GM12864 (cell line): Measurements from ENCODE around the gene PARL.
A peak's percentile ranks its signal among the peaks of the same experiment; 100 is the strongest.

Experiments used
- DNase-seq: peaks from one replicate; pipeline ENCODE4 v3.0.0-alpha.2; 2011; ENCODE audit warnings: low read depth
- H3K4me3 ChIP-seq: 2 replicates; pipeline ENCODE4 v1.5.1; 2011; ENCODE audit warnings: mild to moderate bottlenecking, low read depth, low read length, control low read depth
- TF ChIP-seq, protein P1 (sequence below): IDR thresholded peaks from 2 replicates; pipeline ENCODE4 v1.5.1; 2011; ENCODE audit warnings: low read depth, mild to moderate bottlenecking, moderate library complexity, low read length, control low read depth, inconsistent platforms; ENCODE audit errors: missing control alignments

Gene PARL

DNA sequence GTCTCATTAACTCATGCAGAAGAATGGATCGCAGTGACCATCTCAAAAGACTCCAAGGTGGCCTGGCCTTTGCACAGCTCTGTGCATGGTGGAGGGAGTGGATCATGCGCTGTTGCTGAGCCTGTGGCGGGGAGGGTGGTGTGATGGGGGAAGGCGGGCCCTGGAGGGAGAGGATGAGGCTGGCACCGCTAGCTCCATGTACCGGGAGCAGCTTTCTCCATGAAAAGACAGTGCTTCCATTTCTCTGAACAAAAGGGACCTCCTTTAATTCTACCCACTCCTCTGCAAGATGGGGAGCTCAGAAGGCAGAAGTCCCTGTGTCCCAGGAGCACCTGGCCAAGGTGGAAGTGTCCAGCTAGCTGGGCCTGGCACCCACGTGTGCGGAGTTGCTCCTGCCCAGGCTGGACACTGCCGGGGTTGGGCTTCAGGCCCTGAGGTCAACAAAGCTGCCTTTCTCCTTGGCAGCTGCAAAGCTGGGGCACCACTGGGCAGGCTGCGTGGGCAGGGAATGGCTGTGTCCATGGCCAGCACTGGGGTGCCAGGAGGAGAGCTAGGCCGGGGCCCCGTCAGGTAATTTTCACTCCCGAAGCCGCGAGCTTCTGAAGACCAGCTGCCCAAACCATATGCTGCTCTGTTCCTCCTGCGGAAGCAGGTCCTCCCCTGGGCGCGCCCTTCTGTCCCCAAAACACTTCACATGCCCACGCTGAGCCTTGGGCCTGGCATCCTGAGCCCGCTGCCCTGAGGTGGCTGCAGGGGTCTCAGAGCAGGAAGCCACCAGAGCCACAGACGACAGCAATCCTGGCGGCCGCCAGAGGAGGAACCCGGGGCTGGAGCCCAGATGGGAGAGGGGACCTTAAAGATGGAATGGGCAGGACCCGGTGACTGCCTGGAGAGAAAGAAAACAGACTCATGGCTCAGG is 65.7 kb downstream of the PARL start:
- DNase-seq = no peak
- TF ChIP-seq, protein P1, sequence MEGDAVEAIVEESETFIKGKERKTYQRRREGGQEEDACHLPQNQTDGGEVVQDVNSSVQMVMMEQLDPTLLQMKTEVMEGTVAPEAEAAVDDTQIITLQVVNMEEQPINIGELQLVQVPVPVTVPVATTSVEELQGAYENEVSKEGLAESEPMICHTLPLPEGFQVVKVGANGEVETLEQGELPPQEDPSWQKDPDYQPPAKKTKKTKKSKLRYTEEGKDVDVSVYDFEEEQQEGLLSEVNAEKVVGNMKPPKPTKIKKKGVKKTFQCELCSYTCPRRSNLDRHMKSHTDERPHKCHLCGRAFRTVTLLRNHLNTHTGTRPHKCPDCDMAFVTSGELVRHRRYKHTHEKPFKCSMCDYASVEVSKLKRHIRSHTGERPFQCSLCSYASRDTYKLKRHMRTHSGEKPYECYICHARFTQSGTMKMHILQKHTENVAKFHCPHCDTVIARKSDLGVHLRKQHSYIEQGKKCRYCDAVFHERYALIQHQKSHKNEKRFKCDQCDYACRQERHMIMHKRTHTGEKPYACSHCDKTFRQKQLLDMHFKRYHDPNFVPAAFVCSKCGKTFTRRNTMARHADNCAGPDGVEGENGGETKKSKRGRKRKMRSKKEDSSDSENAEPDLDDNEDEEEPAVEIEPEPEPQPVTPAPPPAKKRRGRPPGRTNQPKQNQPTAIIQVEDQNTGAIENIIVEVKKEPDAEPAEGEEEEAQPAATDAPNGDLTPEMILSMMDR = no peak
- no peak overlapping the region for H3K4me3 ChIP-seq

DNA sequence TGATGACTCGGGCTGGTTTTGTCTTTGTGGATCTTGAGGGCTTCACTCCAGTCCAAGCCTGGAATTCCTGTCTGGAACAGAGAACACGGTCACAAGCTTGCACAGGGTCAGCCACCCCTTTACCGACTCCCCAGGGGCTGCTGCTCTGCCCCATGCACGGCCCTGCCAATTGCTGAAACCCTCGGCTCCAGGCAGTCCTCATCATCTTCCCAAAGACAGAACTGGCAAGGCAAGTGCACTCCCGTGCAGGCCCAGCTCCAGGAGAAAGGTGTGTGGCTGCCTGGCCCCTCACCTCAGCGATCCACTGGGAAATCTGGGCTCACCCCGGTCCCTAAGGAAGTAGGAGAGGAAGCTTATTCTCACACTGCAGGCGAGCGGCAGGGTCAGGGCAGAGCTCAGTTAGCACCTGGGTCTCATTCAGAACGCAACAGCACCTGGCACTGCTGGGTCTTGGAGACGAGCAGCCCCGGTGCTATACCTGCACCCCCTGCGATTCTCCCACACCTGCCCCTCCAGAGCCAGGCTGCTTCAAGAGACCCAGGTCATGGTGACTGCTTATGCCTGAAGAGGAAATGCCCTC is 66.5 kb downstream of the PARL start:
- no peak for DNase-seq
- TF ChIP-seq, protein P1 = no peak
- no peak overlapping the region for H3K4me3 ChIP-seq

DNA sequence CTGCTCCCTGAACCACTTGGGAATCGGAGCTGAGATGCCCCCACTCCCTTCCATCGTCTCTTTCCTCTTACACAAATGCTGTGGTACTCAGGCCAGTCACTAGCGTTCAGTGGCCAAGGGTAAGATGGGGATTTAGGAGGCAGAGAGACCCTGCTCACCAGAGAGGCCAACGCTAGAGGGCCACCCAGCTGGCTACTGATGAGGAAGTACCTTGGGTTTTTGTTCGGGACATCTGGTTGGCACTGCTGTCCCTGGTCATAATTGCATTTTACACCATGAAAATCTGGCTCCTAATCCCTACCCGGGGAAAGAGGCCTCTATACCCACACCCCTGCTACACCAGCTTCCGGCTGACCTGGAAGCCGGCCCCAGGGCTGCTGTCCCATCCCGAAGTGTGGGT is 67.0 kb downstream of the PARL start:
- H3K4me3 ChIP-seq = no peak overlapping the region
- DNase-seq = no peak
- TF ChIP-seq, protein P1 = no peak

DNA sequence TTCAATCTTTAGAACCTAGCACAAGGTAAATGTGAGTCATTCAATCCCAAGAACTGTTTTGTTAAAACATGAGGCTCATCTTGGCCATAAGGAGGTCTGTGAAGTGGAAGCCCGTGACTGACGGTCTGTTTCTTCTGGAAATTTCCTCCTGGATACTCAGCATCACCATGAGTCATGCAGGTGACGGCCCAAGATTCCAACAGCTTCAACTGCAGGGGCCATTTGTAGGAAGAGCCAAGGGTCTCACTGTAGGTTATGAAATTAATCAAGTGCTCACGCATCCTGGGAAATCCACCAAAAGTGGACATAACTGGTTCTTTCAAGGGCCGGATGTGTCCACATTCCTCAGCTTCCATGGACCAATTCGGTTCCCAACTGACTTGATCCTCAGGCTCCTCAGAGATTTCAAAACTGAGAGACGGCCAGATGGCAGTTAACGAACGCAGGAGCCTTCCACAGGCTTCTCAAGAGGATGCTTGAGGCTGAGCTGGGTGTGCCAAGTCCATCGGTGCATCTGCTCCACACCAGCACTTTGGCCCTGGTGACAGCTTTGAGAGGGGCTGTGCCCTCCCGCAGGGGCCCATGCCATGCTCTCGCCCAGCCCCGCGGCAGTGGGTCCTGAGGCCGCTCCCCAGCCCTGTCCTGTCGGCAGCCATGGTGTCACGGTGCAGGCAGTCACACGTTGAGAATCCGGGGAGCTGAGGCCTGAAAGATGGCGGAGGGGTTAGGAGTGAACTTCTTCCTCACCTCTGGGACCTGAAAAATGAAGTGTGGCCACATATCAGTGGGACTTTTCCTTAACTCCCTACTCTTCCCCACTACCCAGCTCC is 67.8 kb downstream of the PARL start:
- no peak overlapping the region for H3K4me3 ChIP-seq
- TF ChIP-seq, protein P1 = no peak
- DNase-seq = no peak

DNA sequence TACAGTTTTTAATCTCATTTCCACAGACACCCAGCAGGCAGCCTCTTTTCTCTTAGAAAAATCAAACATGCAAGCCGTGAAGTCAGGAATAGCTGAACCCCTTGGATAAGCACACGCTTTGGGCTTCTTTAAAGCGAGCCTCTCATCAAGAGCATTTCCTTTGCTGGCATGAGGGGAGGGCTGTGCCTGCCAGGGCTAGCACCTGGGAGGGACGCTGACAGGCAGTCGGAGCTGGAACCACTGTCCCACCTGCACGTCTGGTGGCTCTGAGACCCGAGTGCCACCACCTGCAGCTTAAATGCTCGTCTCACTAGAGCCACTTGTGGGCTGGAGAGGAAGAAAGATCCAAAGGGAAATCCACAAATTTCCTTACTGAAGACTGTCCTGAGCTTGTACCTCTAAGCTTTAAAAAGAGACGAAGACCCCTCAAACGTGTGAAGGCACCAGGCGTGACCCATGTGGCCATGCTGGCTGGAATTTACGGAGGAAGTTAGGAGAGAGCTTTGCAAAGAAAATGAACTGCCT is 68.7 kb downstream of the PARL start:
- TF ChIP-seq, protein P1 = no peak
- no peak overlapping the region for H3K4me3 ChIP-seq
- no peak for DNase-seq

DNA sequence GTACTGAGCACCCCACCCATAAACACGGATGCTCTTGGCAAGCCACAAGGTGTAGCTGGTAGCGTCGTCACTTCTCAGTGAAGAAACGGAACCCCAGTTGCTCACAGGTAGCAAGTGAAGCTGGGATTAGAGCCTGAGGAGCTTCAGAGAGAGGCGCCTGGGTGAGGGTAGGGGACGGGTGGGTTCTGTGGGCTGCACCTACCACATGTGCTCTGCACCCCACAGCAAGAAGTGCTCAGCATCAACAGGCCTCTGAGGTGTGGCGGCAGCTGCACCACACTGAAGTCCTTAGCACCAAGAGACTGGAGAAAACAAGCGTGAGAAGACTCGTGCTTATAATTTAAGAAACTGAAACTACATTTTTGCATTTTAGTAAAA is 69.1 kb downstream of the PARL start:
- TF ChIP-seq, protein P1 = no peak
- H3K4me3 ChIP-seq = no peak overlapping the region
- peak; percentile 16 for DNase-seq
